Measurements from ENCODE around the gene TOMM40. TPM values are rescaled to one million over a fixed set of nuclear protein-coding genes. Genes with fewer than 3 reads are reported as not detected.
"Not testable (repeated sequence)": the region's sequence is repeated elsewhere in the genome, so short reads cannot be mapped to it uniquely, and the experiment has no call there.

Gene TOMM40
- total RNA-seq, 4 donors from 2014 or later: 32.6 to 45.7 (median 37.5) TPM

GRCh38 chr19:44925114-44925891 is 34.2 kb downstream of the TOMM40 start:
- no peaks in the 10 kb centered on the region for H3K27me3 ChIP-seq
- H3K4me1 ChIP-seq: peaks cover 0 to 14% (median 2%) of the 10 kb centered on the region in 4 donors
- DNase-seq: peak in 2 of 3 donors; percentile 47 to 87
- no peaks in the 10 kb centered on the region for H3K9me3 ChIP-seq
- peak overlapping the region; percentile 25 to 69 (median 57) for H3K27ac ChIP-seq
- TF ChIP-seq POLR2A (IDR thresholded peaks at IDR 0.05) (no peak), CTCF (IDR thresholded peaks at IDR 0.05) (no peak)
- no peak overlapping the region for H3K4me3 ChIP-seq
- no peaks in the 10 kb centered on the region for H3K36me3 ChIP-seq

DNA sequence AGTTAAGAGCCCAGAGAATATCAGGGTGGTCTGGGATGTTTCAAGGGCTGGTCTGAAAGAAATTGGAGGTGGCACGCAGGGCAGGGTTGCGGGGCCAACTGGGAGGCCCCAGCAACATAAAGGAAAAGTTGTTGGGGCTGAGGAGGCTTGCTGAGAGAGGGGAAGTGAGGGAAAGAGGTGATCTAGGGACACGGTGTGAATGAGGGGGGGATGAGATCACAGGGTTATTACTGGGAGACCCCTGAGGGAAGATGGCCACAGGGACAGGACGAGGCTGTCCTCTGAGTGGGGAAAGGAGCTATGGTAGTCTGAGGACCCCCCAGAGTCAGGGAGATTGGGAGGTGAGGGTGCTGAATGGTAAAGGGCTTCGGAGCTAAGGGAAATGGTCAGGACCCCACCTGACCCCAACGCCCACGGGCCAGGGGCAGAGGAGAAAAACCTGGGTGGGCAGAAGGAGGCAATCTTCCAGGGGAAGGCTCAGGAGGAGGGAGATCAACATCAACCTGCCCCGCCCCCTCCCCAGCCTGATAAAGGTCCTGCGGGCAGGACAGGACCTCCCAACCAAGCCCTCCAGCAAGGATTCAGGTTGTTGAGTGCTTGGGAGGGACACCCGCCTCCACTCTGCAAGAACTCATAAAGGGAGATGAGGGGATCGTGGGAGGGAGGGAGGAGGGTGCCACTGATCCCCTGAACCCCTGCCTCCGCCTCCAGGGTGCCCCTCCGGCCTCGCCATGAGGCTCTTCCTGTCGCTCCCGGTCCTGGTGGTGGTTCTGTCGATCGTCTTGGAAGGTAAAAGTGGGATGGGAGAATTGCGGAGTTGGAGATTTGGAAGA is 35.4 kb downstream of the TOMM40 start:
- H3K27me3 ChIP-seq, DNase-seq, H3K36me3 ChIP-seq, H3K9me3 ChIP-seq: not testable (repeated sequence)
- Histone ChIP-seq H3K4me3 (peak overlapping the region in 2 of 4 donors; percentile 28 to 29), H3K4me1 (peaks cover 0 to 14% (median 2%) of the 10 kb centered on the region in 4 donors), H3K27ac (peak overlapping the region in 2 of 4 donors; percentile 49 to 70)

DNA sequence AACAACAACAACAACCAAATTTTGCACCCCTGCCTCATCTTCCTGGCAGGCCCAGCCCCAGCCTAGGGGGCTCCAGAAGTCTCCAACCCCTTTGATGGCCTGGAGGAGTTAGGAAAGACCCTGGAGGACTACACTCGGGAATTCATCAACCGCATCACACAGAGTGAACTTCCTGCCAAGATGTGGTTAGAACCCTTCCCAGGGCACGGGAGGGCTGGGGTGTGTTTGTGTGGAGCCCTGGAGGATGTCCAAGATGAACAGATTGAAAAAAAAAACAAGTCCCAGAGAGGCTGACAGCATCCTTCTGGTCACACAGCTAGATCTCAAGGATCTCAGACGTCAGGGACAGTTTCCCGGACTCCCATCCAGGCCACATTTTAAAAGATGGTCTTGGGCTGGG is 36.7 kb downstream of the TOMM40 start:
- Histone ChIP-seq H3K27me3 (no peaks in the 10 kb centered on the region), H3K9me3 (no peaks in the 10 kb centered on the region), H3K36me3 (no peaks in the 10 kb centered on the region), H3K4me3 (no peak overlapping the region), H3K27ac (peak overlapping the region in 3 of 4 donors; percentile 49 to 70 (median 66)), H3K4me1 (peaks cover 0 to 14% (median 2%) of the 10 kb centered on the region in 4 donors)
- no peak for DNase-seq
- TF ChIP-seq POLR2A (IDR thresholded peaks at IDR 0.05): no peak
- no peak for TF ChIP-seq CTCF (IDR thresholded peaks at IDR 0.05)

DNA sequence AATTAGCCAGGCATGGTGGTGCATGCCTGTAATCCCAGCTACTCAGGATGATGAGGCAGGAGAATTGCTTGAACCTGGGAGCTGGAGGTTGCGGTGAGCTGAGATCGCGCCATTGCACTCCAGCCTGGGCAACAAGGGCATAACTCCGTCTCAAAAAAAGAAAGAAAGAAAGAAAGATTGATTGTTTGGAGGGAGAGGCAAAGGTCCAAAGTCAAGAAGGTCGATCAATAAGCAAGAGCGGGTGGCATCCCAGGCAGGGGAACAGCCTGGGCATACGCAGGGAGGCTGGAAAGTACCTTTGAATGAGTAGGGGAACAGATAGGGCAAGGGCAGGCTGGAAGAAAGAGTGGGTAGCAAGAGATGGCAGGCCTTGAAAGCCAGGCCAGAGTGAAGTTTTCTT is 39.0 kb downstream of the TOMM40 start:
- no peak overlapping the region for H3K4me3 ChIP-seq
- H3K36me3 ChIP-seq: no peaks in the 10 kb centered on the region
- DNase-seq: no peak
- H3K27ac ChIP-seq: no peak overlapping the region
- H3K4me1 ChIP-seq: peaks cover 0 to 14% (median 2%) of the 10 kb centered on the region in 4 donors
- no peaks in the 10 kb centered on the region for H3K9me3 ChIP-seq
- TF ChIP-seq CTCF (IDR thresholded peaks at IDR 0.05) (no peak), POLR2A (IDR thresholded peaks at IDR 0.05) (no peak)
- no peaks in the 10 kb centered on the region for H3K27me3 ChIP-seq

DNA sequence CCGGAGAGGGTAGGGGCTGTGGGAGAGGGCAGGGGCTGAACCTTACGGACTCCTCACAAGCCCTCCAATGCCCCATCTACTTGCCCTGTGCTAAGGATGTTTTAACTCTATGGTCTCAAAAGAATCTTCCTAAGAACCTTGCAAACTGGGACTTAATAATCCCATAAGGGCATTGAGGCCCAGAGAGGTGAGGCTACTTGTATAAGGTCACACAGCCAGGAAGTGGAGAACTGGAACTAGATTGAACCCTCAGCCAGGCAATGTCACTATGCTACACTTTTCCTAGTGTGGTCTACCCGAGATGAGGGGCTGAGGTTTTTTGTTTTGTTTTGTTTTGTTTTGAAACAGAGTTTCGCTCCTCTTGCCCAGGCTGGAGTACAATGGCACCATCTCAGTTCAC is 40.5 kb downstream of the TOMM40 start:
- TF ChIP-seq POLR2A (IDR thresholded peaks at IDR 0.05) (no peak), CTCF (IDR thresholded peaks at IDR 0.05) (no peak)
- Histone ChIP-seq H3K4me3 (no peak overlapping the region), H3K9me3 (no peaks in the 10 kb centered on the region), H3K27me3 (no peaks in the 10 kb centered on the region), H3K36me3 (no peaks in the 10 kb centered on the region), H3K4me1 (peaks cover 0 to 7% (median 2%) of the 10 kb centered on the region in 4 donors), H3K27ac (no peak overlapping the region)
- DNase-seq: no peak

DNA sequence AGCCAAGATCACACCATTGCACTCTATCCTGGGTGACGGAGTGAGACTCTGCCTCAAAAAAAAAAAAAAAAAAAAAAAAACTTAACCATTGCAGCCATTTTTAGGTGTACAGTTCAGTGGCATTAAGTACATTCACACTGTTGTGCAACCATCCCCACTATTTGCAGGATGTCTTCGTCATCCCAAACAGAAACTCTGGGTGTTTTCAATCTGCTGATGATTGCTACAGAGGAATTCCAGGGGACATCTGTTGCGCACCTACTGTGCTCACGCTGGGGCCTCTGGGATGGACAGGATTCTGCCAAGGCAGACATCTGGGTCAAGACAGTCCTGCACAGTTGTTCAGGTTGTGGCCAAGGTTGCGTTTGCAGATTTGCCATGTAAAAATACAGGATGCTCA is 48.6 kb downstream of the TOMM40 start:
- DNase-seq: no peak
- no peaks in the 10 kb centered on the region for H3K9me3 ChIP-seq

More for the DNA sequence above, 48.6 kb downstream of the TOMM40 start:
- Histone ChIP-seq H3K27ac (no peak overlapping the region), H3K4me3 (no peak overlapping the region), H3K4me1 (no peaks in the 10 kb centered on the region), H3K27me3 (no peaks in the 10 kb centered on the region), H3K36me3 (no peaks in the 10 kb centered on the region)
- TF ChIP-seq POLR2A (IDR thresholded peaks at IDR 0.05): no peak
- no peak for TF ChIP-seq CTCF (IDR thresholded peaks at IDR 0.05)

All from Peyer's patch (tissue), 4 donors.